GM12865 (cell line): ENCODE measurements around the gene VLDLR.
A peak's percentile ranks its signal among the peaks of the same experiment; 100 is the strongest.

Source experiments
- DNase-seq: peaks from one replicate; pipeline ENCODE4 v3.0.0; 2010; ENCODE audit warnings: low read depth
- H3K4me3 ChIP-seq: 2 replicates; pipeline ENCODE4 v1.5.1; 2011; ENCODE audit warnings: mild to moderate bottlenecking, low read depth, low read length, control low read depth
- CTCF ChIP-seq: IDR thresholded peaks from 2 replicates; pipeline ENCODE4 v1.5.1; 2011; ENCODE audit warnings: low read length, control low read depth, low read depth, inconsistent platforms; ENCODE audit not compliant: insufficient read depth; ENCODE audit errors: missing control alignments

Gene VLDLR

DNA sequence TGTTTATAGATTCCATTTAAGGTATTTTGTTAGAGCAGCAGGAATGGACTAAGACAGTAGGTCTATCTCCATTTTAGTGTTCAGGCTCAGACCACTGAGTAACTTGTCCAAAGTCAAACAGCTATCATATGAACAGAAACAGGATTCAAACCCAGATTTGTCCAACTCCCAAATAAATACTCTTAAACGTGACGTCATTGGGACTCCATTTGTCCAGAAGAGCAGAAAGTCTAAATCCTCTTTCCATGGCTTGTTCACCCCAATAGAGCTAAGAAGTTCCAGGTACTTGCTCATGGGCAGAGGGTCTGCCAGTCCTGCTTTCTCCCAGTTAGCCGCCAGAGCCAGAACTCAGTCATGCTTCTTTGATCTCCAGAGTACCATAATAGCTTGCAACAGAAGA is 16.3 kb upstream of the VLDLR start:
- TF ChIP-seq CTCF, result no peak

DNA sequence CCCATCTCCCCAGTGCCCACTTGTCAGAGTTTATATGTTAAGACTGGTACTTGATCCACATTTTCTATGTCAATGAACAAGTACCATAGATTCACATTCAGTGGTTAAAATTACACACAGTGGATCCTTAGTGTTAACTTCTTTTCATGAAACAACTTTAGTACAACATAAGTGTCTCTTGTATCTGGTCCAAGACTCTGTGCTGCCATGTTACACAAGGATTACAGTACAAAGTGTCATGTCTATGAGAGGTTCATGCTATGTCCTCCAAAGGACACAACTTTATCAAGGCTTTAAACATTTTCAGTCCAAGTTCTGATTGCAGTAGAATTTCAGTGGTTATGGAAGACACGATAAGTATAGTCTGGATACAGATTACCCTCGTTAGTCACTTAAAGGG is 13.3 kb upstream of the VLDLR start:
- no peak for DNase-seq
- TF ChIP-seq CTCF, result no peak
- no peak overlapping the region for H3K4me3 ChIP-seq

More for the DNA sequence above, 16.3 kb upstream of the VLDLR start:
- no peak for DNase-seq
- no peak overlapping the region for H3K4me3 ChIP-seq

DNA sequence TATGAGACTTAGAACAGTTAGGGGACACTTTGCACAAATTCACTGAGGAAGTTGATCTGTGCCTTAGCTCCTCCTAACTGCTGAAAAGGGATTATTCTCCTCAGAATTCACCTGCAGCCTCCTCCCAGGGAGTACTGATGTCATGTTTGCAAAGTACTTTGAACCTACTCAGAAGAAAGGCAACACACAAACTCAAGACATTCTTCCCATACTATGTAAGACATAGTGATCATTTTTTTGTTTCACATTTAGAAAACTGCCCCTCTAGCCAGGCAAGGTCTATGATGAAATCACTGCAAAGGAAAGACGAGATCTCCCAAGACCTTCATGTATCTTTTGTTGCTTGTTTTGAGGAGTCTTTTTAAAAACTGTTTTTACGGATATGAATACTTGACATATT is 10.6 kb upstream of the VLDLR start:
- no peak for DNase-seq
- no peak for TF ChIP-seq CTCF
- H3K4me3 ChIP-seq, result no peak overlapping the region

DNA sequence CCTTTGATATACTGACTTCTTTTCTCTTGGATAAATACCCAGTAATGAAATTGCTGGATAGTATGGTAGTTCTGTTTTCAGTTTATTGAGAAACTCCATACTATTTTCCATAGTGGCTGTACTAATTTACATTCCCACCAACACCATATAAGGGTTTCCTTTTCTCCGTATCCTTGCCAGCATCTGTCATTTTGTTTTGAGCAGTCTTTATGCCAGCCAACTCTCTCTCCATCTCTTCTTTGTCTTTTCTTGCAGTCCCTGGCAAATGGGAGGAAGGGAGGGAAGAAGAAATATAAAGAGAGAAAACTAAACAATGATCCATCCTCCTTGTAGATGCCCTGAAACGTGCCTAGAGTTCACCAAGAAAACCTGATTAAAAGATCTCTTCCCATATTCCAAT is 9.6 kb upstream of the VLDLR start:
- TF ChIP-seq CTCF, result no peak
- H3K4me3 ChIP-seq, result no peak overlapping the region
- DNase-seq, result no peak

GRCh38 chr9:2613730-2614271 is 7.8 kb upstream of the VLDLR start:
- no peak for DNase-seq
- TF ChIP-seq CTCF, result no peak
- H3K4me3 ChIP-seq, result no peak overlapping the region

DNA sequence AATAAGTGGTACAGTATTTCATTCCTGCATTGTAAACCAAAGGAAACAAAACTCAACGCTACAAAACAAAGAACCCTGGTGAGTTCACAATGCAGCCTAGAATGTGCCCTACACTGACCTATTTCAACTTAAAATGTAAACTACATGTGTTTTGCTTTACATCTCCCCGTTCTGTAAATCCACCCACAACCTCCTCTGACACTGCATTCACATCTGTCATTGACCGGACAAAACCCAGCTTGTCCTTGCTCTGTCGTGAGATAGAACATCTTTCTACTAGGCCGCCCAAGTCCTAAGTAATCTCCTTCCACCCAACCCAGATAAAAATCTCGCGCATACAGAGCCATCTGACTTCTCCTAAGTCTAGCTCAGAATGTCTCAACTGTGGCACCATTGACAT is 6.1 kb upstream of the VLDLR start:
- DNase-seq, result no peak
- no peak overlapping the region for H3K4me3 ChIP-seq
- no peak for TF ChIP-seq CTCF

- DNase-seq, result peak; percentile 28
- no peak for TF ChIP-seq CTCF
Observed at GRCh38 chr9:2616692-2617377, 4.8 kb upstream of the VLDLR start.

More at GRCh38 chr9:2616692-2617377, 4.8 kb upstream of the VLDLR start:
- no peak overlapping the region for H3K4me3 ChIP-seq
